K562 (cell line): ENCODE measurements around the gene CCR9. TPM values are rescaled to one million over a fixed set of nuclear protein-coding genes. Genes with fewer than 3 reads are reported as not detected.

Experiments used
- ATAC-seq: fragments of 200-7000 bp; cut with Tn5 transposase; 3 replicates; pipeline ENCODE4 v1.9.1; 2020; ENCODE audit warnings: moderate library complexity
- BruUV-seq: library from RNA; stranded (reverse); fragments of 400-500 nt; replicated peaks from 2 replicates; lab custom pipeline; 2021; lab: Mats Ljungman, UMichigan
- CTCF ChIA-PET: fragments of 300-600 bp; formaldehyde crosslinking; extraction: SDS; loops from one replicate; lab custom pipeline; 2021; ENCODE audit warnings: low intra/inter-chr PET ratio; lab: Yijun Ruan, JAX
- POLR2A ChIA-PET: fragments of 300-600, 350-650 bp; sonication (Branson Sonifier 250); formaldehyde crosslinking; extraction: SDS; loops from one replicate; lab custom pipeline; 2021; ENCODE audit warnings: antibody characterized with exemption, inconsistent platforms; lab: Yijun Ruan, JAX
- DNase-seq, 4 experiments: peaks; one replicate each; pipeline versions ENCODE4 v3.0.0 to v3.0.0-alpha.2; 2011 to 2018; ENCODE audit warnings: low spot score in 3 of 4, mixed read lengths in 3 of 4; ENCODE audit errors: extremely low read depth in 1 of 4
- FAIRE-seq: peaks from 2 replicates; lab custom pipeline; 2011; peaks lifted over from hg19 to GRCh38; lab: Jason Lieb, UNC
- H2AFZ ChIP-seq: 2 replicates; pipeline ENCODE4 v1.6.0; 2011; ENCODE audit warnings: low read depth, low read length, control low read depth, inconsistent platforms
- H3K27ac ChIP-seq: fragments of 200-600 bp; 3 replicates; pipeline ENCODE4 v1.8.0; 2011; ENCODE audit warnings: low read depth, mild to moderate bottlenecking, control low read depth, inconsistent platforms, low read length, moderate library complexity, mixed read lengths; ENCODE audit errors: extremely low read depth
- H3K27me3 ChIP-seq, 2 experiments: fragments of 300-600 bp in 1 of 2; 2 replicates in 1 of 2; 3 replicates in 1 of 2; pipeline versions ENCODE4 v1.6.0 to v1.8.0; 2011; ENCODE audit warnings: inconsistent platforms in 2 of 2, low read length in 2 of 2, mild to moderate bottlenecking in 1 of 2, mixed read lengths in 1 of 2, moderate library complexity in 1 of 2; ENCODE audit not compliant: control insufficient read depth in 2 of 2, insufficient read depth in 2 of 2
- H3K36me3 ChIP-seq: fragments of 300-600 bp; 3 replicates; pipeline ENCODE4 v1.8.0; 2011; ENCODE audit warnings: mild to moderate bottlenecking, low read length, inconsistent platforms; ENCODE audit not compliant: control insufficient read depth, insufficient read depth
- H3K4me1 ChIP-seq, 2 experiments: fragments of 200-600 bp in 1 of 2; replicated peaks in 1 of 2; 2 replicates in 1 of 2; 3 replicates in 1 of 2; pipeline versions ENCODE4 v1.5.1 to v1.8.0; 2011; ENCODE audit warnings: inconsistent platforms in 2 of 2, low read length in 2 of 2, mild to moderate bottlenecking in 1 of 2, mixed read lengths in 1 of 2, moderate library complexity in 1 of 2; ENCODE audit not compliant: control insufficient read depth in 2 of 2, insufficient read depth in 2 of 2
- H3K4me2 ChIP-seq: 2 replicates; pipeline ENCODE4 v1.6.1; 2011; ENCODE audit warnings: low read length, control low read depth, inconsistent platforms, mixed read lengths; ENCODE audit not compliant: insufficient read depth
- H3K4me3 ChIP-seq: fragments of 200-600 bp; sonication (generic), shearing (Covaris generic); 2 replicates; pipeline ENCODE4 v1.5.1; 2016; ENCODE audit warnings: control low read depth, inconsistent platforms
- H3K79me2 ChIP-seq: fragments of 200-600 bp; 3 replicates; pipeline ENCODE4 v1.8.0; 2011; ENCODE audit warnings: low read length, inconsistent platforms; ENCODE audit not compliant: control insufficient read depth, insufficient read depth
- H3K9ac ChIP-seq, 2 experiments: 2 replicates each; pipeline versions ENCODE4 v1.6.0 to v1.6.1; 2011; ENCODE audit warnings: low read depth in 2 of 2, low read length in 2 of 2, control low read depth in 1 of 2, inconsistent platforms in 1 of 2, mild to moderate bottlenecking in 1 of 2, mixed read lengths in 1 of 2; ENCODE audit not compliant: insufficient read depth in 1 of 2
- H3K9me1 ChIP-seq: one replicate; pipeline ENCODE4 v1.6.0; 2011; ENCODE audit warnings: inconsistent platforms, mild to moderate bottlenecking, low read length, moderate library complexity; ENCODE audit not compliant: control insufficient read depth, insufficient read depth
- H3K9me3 ChIP-seq: replicated peaks from 2 replicates; pipeline ENCODE4 v1.5.1; 2011; ENCODE audit warnings: low read depth, low read length, inconsistent platforms; ENCODE audit not compliant: control insufficient read depth, insufficient read depth
- H4K20me1 ChIP-seq: replicated peaks from 2 replicates; pipeline ENCODE4 v1.6.1; 2011; ENCODE audit warnings: low read length, inconsistent platforms, mixed read lengths; ENCODE audit not compliant: control insufficient read depth, insufficient read depth
- BRD9 ChIP-seq: fragments of 450-650 bp; IDR thresholded peaks from 2 replicates; pipeline ENCODE4 v1.6.1; 2018; ENCODE audit warnings: low read depth; ENCODE audit not compliant: partially characterized antibody
- COPS2 ChIP-seq: fragments of 450-650 bp; conservative IDR thresholded peaks from 2 replicates; pipeline ENCODE4 v1.6.1; 2016; ENCODE audit warnings: mild to moderate bottlenecking, moderate library complexity
- DPF2 ChIP-seq: fragments of 450-650 bp; IDR thresholded peaks from 2 replicates; pipeline ENCODE4 v1.6.1; 2016
- E4F1 ChIP-seq: fragments of 250-450 bp; sonication (Bioruptor Pico); IDR thresholded peaks from 2 replicates; pipeline ENCODE4 v1.5.0; 2021; ENCODE audit warnings: mild to moderate bottlenecking, borderline replicate concordance
- GTF2A2 ChIP-seq: IDR thresholded peaks from 2 replicates; pipeline ENCODE4 v1.6.1; 2016; ENCODE audit warnings: mild to moderate bottlenecking, missing genetic modification characterization, missing compliant biosample characterization
- MCM7 ChIP-seq, 2 experiments: fragments of 450-650 bp; IDR thresholded peaks; 2 replicates each; pipeline ENCODE4 v1.6.1; 2016 to 2018
- NUFIP1 ChIP-seq: fragments of 450-650 bp; IDR thresholded peaks from 2 replicates; pipeline ENCODE4 v1.6.1; 2018; ENCODE audit not compliant: partially characterized antibody
- PTBP1 ChIP-seq: fragments of 200-400 bp; formaldehyde crosslinking; IDR thresholded peaks from 2 replicates; pipeline ENCODE4 v1.6.1; 2017; ENCODE audit warnings: low read depth, low read length
- PURB ChIP-seq: sonication (generic); formaldehyde crosslinking; IDR thresholded peaks from 2 replicates; pipeline ENCODE4 v1.9.0; 2021; ENCODE audit warnings: low read depth, mild to moderate bottlenecking, missing genetic modification reagents
- RFX5 ChIP-seq: IDR thresholded peaks from 2 replicates; pipeline ENCODE4 v1.6.1; 2011; ENCODE audit warnings: low read depth, mild to moderate bottlenecking, improper control_type of control experiment, low read length
- TEAD2 ChIP-seq: fragments of 450-650 bp; IDR thresholded peaks from 2 replicates; pipeline ENCODE4 v1.6.1; 2016; ENCODE audit warnings: missing genetic modification characterization, control low read depth, missing compliant biosample characterization
- THRAP3 ChIP-seq: fragments of 450-650 bp; IDR thresholded peaks from 2 replicates; pipeline ENCODE4 v1.6.1; 2016; ENCODE audit warnings: mild to moderate bottlenecking, inconsistent platforms, borderline replicate concordance
- ZNF395 ChIP-seq: fragments of 200-800 bp; sonication (Bioruptor generic); IDR thresholded peaks from 2 replicates; pipeline ENCODE4 v1.6.1; 2017; ENCODE audit warnings: missing genetic modification characterization, missing compliant biosample characterization
- ZNF586 ChIP-seq: fragments of 450-650 bp; formaldehyde crosslinking; conservative IDR thresholded peaks from 2 replicates; pipeline ENCODE4 v1.4.0; 2020; ENCODE audit warnings: mild to moderate bottlenecking, moderate library complexity
- ZNF830 ChIP-seq: fragments of 250-450 bp; sonication (Bioruptor Pico); IDR thresholded peaks from 2 replicates; pipeline ENCODE4 v1.5.0; 2021; ENCODE audit warnings: mild to moderate bottlenecking
- WGBS: fragments of 100-300 bp; shearing (Covaris generic); methylation state at CpG from one replicate; pipeline ENCODE4 v1.1.6; 2016; ENCODE audit warnings: low coverage, mixed read lengths; ENCODE audit not compliant: insufficient coverage; ENCODE audit errors: missing lambda C conversion rate; 5-methylcytosine and 5-hydroxymethylcytosine counted together
- in situ Hi-C: fragments of 300-500 bp; cut with MboI; formaldehyde crosslinking; loops from 4 replicates; pipeline ENCODE4 v1.15.0; 2018; ENCODE audit warnings: inconsistent platforms, mixed read lengths
- intact Hi-C: fragments of 100-400 bp; cut with micrococcal nuclease; formaldehyde crosslinking; loops from 2 replicates; pipeline ENCODE4 v1.14.2; 2022
- polyA plus RNA-seq, 8 experiments: library from polyadenylated mRNA; depleted of rRNA in 4 of 8; stranded (reverse) in 5 of 8; unstranded in 3 of 8; fragments of >200 nt; fragmentation: Nextera tagmentation in 2 of 8; fragmentation: Illumina TruSeq in 1 of 8; extraction: Ambion mirVana in 2 of 8; extraction: Trizol in 1 of 8; gene quantifications; 2 replicates each; pipeline versions ENCODE4 v1.2.1 to v1.2.3, GENCODE V29; 2011 to 2014; ENCODE audit warnings: inconsistent platforms in 1 of 8, missing spikeins in 1 of 8
- total RNA-seq, 7 experiments: library from RNA; depleted of rRNA in 6 of 7; stranded (reverse); fragments of >200 nt in 6 of 7; fragmentation: Illumina TruSeq in 2 of 7; extraction: Trizol in 2 of 7; gene quantifications; 2 replicates each; pipeline versions ENCODE4 v1.2.1 to v1.2.3, GENCODE V29; 2011 to 2021; ENCODE audit warnings: low replicate concordance in 1 of 7
- TF ChIP-seq, protein P1 (sequence below), 2 experiments: IDR thresholded peaks in 1 of 2; conservative IDR thresholded peaks in 1 of 2; 2 replicates each; pipeline ENCODE4 v1.6.1; 2016; ENCODE audit warnings: low read depth in 2 of 2, mild to moderate bottlenecking in 1 of 2, missing compliant biosample characterization in 1 of 2, missing genetic modification characterization in 1 of 2, moderate library complexity in 1 of 2
- TF ChIP-seq, protein P2 (sequence below): sonication (generic); formaldehyde crosslinking; IDR thresholded peaks from 2 replicates; pipeline ENCODE4 v1.5.0; 2020; ENCODE audit warnings: missing genetic modification reagents

CCR9 gene
- total and polyA plus RNA-seq, 9 of the 15 experiments (the other 6 are each of a cell fraction or from before 2014, with no cell fraction given), result not detected

DNA sequence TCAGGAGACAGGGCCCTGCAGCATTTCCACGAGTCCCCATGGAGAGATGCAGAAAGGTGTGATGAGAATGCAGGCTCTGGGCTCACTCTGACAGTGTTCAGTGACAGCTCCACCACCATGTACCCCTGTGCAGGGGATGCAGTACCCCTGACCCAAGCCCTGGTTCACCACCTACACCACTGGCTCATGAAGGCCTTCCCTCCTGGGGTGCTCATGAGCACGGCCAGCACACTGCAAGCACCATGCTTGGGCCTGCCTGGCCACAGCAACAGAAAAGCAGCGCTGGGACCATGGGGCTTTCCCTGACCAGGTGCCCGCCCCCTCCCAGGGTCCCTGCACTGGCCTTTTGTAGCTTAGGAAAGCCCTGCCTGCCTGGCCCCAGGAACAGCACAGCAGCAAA, 63.1 kb downstream of the CCR9 start:
- WGBS, result 91% methylated on average over 4 of the region's 4 CpGs
- peaks cover 9% of the 10 kb centered on the region for H3K9me1 ChIP-seq
- H3K9me3 ChIP-seq, result no peaks in the 10 kb centered on the region
- BruUV-seq, result no TSS peak
- H3K4me1 ChIP-seq, result no peaks in the 10 kb centered on the region
- H3K27ac ChIP-seq, result no peak overlapping the region
- ChIA-PET POLR2A (interaction anchor here (0.5 to 1.2 kb wide), 3 partner anchors 8 to 13 kb away, joined by 3 read pairs; no protein-coding TSS in a partner anchor), CTCF (no interaction called here)
- no peaks in the 10 kb centered on the region for H3K79me2 ChIP-seq
- ATAC-seq (no peak), DNase-seq (no peak), FAIRE-seq (no peak)
- no peaks in the 10 kb centered on the region for H3K27me3 ChIP-seq
- H4K20me1 ChIP-seq, result 0 out of 2 replicates have a peak, but pooled peaks cover 10% of the 10 kb centered on the region
- in situ Hi-C loops (no loop called here), intact Hi-C loops (no loop called here)
- no peak overlapping the region; a peak in 1 of 4 replicates for H3K9ac ChIP-seq
- H2AFZ ChIP-seq, result no peak overlapping the region
- no peak overlapping the region for H3K4me2 ChIP-seq
- peaks cover 84% of the 10 kb centered on the region for H3K36me3 ChIP-seq
- H3K4me3 ChIP-seq, result no peak overlapping the region
- TF ChIP-seq PTBP1 (no peak), TEAD2 (tag) (no peak), ZNF586 (no peak), DPF2 (no peak), E4F1 (CRISPR knock-in tag) (no peak), NUFIP1 (no peak), PURB (CRISPR knock-in tag) (no peak), COPS2 (no peak), ZNF395 (no peak), GTF2A2 (tag) (no peak), BRD9 (no peak), RFX5 (no peak), ZNF830 (CRISPR knock-in tag) (no peak), THRAP3 (no peak), MCM7 (IDR thresholded peaks at IDR 0.05) (no peak)
- TF ChIP-seq, protein P1, sequence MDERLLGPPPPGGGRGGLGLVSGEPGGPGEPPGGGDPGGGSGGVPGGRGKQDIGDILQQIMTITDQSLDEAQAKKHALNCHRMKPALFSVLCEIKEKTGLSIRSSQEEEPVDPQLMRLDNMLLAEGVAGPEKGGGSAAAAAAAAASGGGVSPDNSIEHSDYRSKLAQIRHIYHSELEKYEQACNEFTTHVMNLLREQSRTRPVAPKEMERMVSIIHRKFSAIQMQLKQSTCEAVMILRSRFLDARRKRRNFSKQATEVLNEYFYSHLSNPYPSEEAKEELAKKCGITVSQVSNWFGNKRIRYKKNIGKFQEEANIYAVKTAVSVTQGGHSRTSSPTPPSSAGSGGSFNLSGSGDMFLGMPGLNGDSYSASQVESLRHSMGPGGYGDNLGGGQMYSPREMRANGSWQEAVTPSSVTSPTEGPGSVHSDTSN (CRISPR knock-in tag; IDR thresholded peaks at IDR 0.05; ENCODE audit: low read depth), result no peak
- TF ChIP-seq, protein P1 (tag; conservative IDR thresholded peaks at IDR 0.05; ENCODE audit: low read depth), result no peak
- TF ChIP-seq, protein P2, sequence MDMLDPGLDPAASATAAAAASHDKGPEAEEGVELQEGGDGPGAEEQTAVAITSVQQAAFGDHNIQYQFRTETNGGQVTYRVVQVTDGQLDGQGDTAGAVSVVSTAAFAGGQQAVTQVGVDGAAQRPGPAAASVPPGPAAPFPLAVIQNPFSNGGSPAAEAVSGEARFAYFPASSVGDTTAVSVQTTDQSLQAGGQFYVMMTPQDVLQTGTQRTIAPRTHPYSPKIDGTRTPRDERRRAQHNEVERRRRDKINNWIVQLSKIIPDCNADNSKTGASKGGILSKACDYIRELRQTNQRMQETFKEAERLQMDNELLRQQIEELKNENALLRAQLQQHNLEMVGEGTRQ (CRISPR knock-in tag), result no peak
